ENCODE results near the gene CIB1. TPM values are rescaled to one million over a fixed set of nuclear protein-coding genes. Genes with fewer than 3 reads are reported as not detected.
A peak's percentile ranks its signal among the peaks of the same experiment; 100 is the strongest.

Gene CIB1
- total RNA-seq, 3 donors from 2014 or later, result 30.2 to 61.3 (median 49.5) TPM

DNA sequence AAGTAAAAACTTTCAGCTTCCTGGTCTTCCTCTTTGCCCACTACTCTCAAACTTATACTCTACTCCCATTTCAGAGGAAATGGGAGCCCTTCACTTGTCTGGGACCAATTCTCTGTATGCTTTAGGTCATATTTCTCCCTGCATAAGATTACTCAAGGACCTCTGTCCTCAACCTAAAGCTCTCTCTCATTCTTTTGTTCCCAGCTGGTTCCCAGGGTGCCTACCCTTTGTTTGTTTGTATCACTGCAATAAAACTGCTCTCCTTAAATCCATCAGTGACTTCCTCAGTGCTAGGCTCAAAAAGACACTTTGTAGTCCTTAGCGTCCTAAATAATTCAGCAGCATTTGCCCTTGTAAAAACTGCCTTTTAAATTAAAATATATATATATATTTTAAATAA is 34.7 kb upstream of the CIB1 start:
- peak overlapping the region in 1 of 3 donors; percentile 88 for H3K4me3 ChIP-seq

GRCh38 chr15:90266485-90266884 is 32.7 kb upstream of the CIB1 start:
- intact Hi-C loops (cut with DNase I; ENCODE audit: low total_unique reads), result no loop called here

More for the DNA sequence above, 34.7 kb upstream of the CIB1 start:
- no peak for DNase-seq (ENCODE audit: low spot score in 2 of 2)
- Histone ChIP-seq H3K36me3 (no peaks in the 10 kb centered on the region), H3K27ac (peak overlapping the region in 1 of 2 donors; percentile 10), H3K27me3 (no peaks in the 10 kb centered on the region), H3K4me1 (peaks cover 0 to 20% of the 10 kb centered on the region in 2 donors), H3K9me3 (no peaks in the 10 kb centered on the region)
- TF ChIP-seq POLR2A (IDR thresholded peaks at IDR 0.05) (no peak), CTCF (IDR thresholded peaks at IDR 0.05) (no peak), POLR2AphosphoS5 (IDR thresholded peaks at IDR 0.05) (no peak)
- intact Hi-C loops (cut with DNase I; ENCODE audit: low total_unique reads), result no loop called here

GRCh38 chr15:90266061-90266431 is 32.3 kb upstream of the CIB1 start:
- Histone ChIP-seq H3K9me3 (no peaks in the 10 kb centered on the region), H3K4me1 (peaks cover 0 to 20% of the 10 kb centered on the region in 2 donors), H3K27ac (peak overlapping the region; percentile 94 to 95), H3K4me3 (peak overlapping the region; percentile 62 to 88 (median 87)), H3K36me3 (no peaks in the 10 kb centered on the region), H3K27me3 (no peaks in the 10 kb centered on the region)
- no peak for TF ChIP-seq CTCF (IDR thresholded peaks at IDR 0.05)
- TF ChIP-seq POLR2A (IDR thresholded peaks at IDR 0.05), result no peak
- no peak for TF ChIP-seq POLR2AphosphoS5 (IDR thresholded peaks at IDR 0.05)
- DNase-seq (ENCODE audit: low spot score in 2 of 2), result no peak
- intact Hi-C loops (cut with DNase I; ENCODE audit: low total_unique reads), result no loop called here

More at GRCh38 chr15:90266485-90266884, 32.7 kb upstream of the CIB1 start:
- no peaks in the 10 kb centered on the region for H3K27me3 ChIP-seq
- peak overlapping the region; percentile 62 to 88 (median 87) for H3K4me3 ChIP-seq
- peak overlapping the region; percentile 94 to 95 for H3K27ac ChIP-seq
- no peaks in the 10 kb centered on the region for H3K9me3 ChIP-seq
- TF ChIP-seq POLR2A (IDR thresholded peaks at IDR 0.05), result no peak
- no peak for TF ChIP-seq POLR2AphosphoS5 (IDR thresholded peaks at IDR 0.05)
- no peak for TF ChIP-seq CTCF (IDR thresholded peaks at IDR 0.05)
- H3K36me3 ChIP-seq, result no peaks in the 10 kb centered on the region
- H3K4me1 ChIP-seq, result peaks cover 0 to 20% of the 10 kb centered on the region in 2 donors
- DNase-seq (ENCODE audit: low spot score in 2 of 2), result no peak

- Histone ChIP-seq H3K9me3 (no peaks in the 10 kb centered on the region), H3K27me3 (no peaks in the 10 kb centered on the region), H3K27ac (peak within 1 kb of the TSS; percentile 94 to 95), H3K36me3 (no peaks in the 10 kb centered on the region), H3K4me3 (peak within 1 kb of the TSS; percentile 62 to 88 (median 87)), H3K4me1 (peaks cover 0 to 20% of the 10 kb centered on the region in 2 donors)
- TF ChIP-seq POLR2A (IDR thresholded peaks at IDR 0.05) (peak; percentile 85), POLR2AphosphoS5 (IDR thresholded peaks at IDR 0.05) (peak; percentile 88 to 96 (median 89)), CTCF (IDR thresholded peaks at IDR 0.05) (no peak)
- intact Hi-C loops (cut with DNase I; ENCODE audit: low total_unique reads), result no loop called here
- DNase-seq (ENCODE audit: low spot score in 2 of 2), result peak; percentile 87 to 89
These were observed 31.7 kb upstream of the CIB1 start, which contains the start of gene NGRN for GRCh38 chr15:90265271-90266060. TSS of gene NGRN (plus strand) at chr15:90265672. CDS start at chr15:90265713, 41 bp downstream.

GRCh38 chr15:90264671-90265070 is 30.9 kb upstream of the CIB1 start:
- no peak for TF ChIP-seq POLR2AphosphoS5 (IDR thresholded peaks at IDR 0.05)
- no peak for TF ChIP-seq POLR2A (IDR thresholded peaks at IDR 0.05)
- no peak for TF ChIP-seq CTCF (IDR thresholded peaks at IDR 0.05)
- no peaks in the 10 kb centered on the region for H3K36me3 ChIP-seq
- H3K27ac ChIP-seq, result peak overlapping the region; percentile 94 to 95
- no peaks in the 10 kb centered on the region for H3K27me3 ChIP-seq
- H3K9me3 ChIP-seq, result no peaks in the 10 kb centered on the region
- intact Hi-C loops (cut with DNase I; ENCODE audit: low total_unique reads), result no loop called here
- H3K4me3 ChIP-seq, result peak overlapping the region; percentile 62 to 88 (median 87)
- no peak for DNase-seq (ENCODE audit: low spot score in 2 of 2)
- H3K4me1 ChIP-seq, result peaks cover 0 to 20% of the 10 kb centered on the region in 2 donors

Measured in breast epithelium (tissue), 4 donors.